GM18507 (cell line): Measurements from ENCODE around the gene BAHCC1.

ENCODE experiments used
- DNase-seq: peaks from one replicate; pipeline ENCODE4 v3.0.0; 2011; ENCODE audit warnings: low read depth; ENCODE audit not compliant: insufficient read length; ENCODE audit errors: extremely low spot score
- FAIRE-seq: peaks from 2 replicates; lab custom pipeline; 2011; peaks lifted over from hg19 to GRCh38; lab: Jason Lieb, UNC

The BAHCC1 gene

GRCh38 chr17:81452551-81452950 is 57.3 kb downstream of the BAHCC1 start:
- no peak for FAIRE-seq
- no peak for DNase-seq

GRCh38 chr17:81453076-81453475 is 57.8 kb downstream of the BAHCC1 start:
- no peak for FAIRE-seq
- no peak for DNase-seq

GRCh38 chr17:81453712-81454111 is 58.5 kb downstream of the BAHCC1 start:
- FAIRE-seq (peak; percentile 59), DNase-seq (peak; percentile 49)

GRCh38 chr17:81454473-81454872 is 59.2 kb downstream of the BAHCC1 start:
- no peak for FAIRE-seq

GRCh38 chr17:81455387-81455786 is 60.1 kb downstream of the BAHCC1 start:
- no peak for DNase-seq
- no peak for FAIRE-seq

More at GRCh38 chr17:81454473-81454872, 59.2 kb downstream of the BAHCC1 start:
- DNase-seq, result no peak

GRCh38 chr17:81456091-81456490 is 60.8 kb downstream of the BAHCC1 start:
- no peak for FAIRE-seq

GRCh38 chr17:81456798-81457197 is 61.5 kb downstream of the BAHCC1 start:
- no peak for DNase-seq
- no peak for FAIRE-seq

More at GRCh38 chr17:81456091-81456490, 60.8 kb downstream of the BAHCC1 start:
- DNase-seq, result no peak

- no peak for FAIRE-seq
- DNase-seq, result no peak
Measured at GRCh38 chr17:81457401-81457800, 62.1 kb downstream of the BAHCC1 start.

- DNase-seq, result no peak
- no peak for FAIRE-seq
Measured at GRCh38 chr17:81457917-81458555, 62.8 kb downstream of the BAHCC1 start.

- no peak for FAIRE-seq
- DNase-seq, result no peak
Measured at GRCh38 chr17:81458628-81459027, 63.4 kb downstream of the BAHCC1 start.

- DNase-seq (no peak), FAIRE-seq (no peak)
Measured at GRCh38 chr17:81459224-81459623, 64.0 kb downstream of the BAHCC1 start.

- FAIRE-seq, result no peak
Measured at GRCh38 chr17:81459864-81460263, 64.6 kb downstream of the BAHCC1 start.

GRCh38 chr17:81460856-81461460 is 65.7 kb downstream of the BAHCC1 start:
- FAIRE-seq (no peak), DNase-seq (no peak)

More at GRCh38 chr17:81459864-81460263, 64.6 kb downstream of the BAHCC1 start:
- no peak for DNase-seq

- DNase-seq, result no peak
- FAIRE-seq, result no peak
Measured at GRCh38 chr17:81461607-81462500, 66.6 kb downstream of the BAHCC1 start.

- FAIRE-seq, result no peak
- DNase-seq, result no peak
Measured at GRCh38 chr17:81462506-81463125, 67.4 kb downstream of the BAHCC1 start.

- FAIRE-seq (no peak), DNase-seq (no peak)
Measured at GRCh38 chr17:81463506-81463905, 68.2 kb downstream of the BAHCC1 start.

- FAIRE-seq, result no peak
Measured at GRCh38 chr17:81464586-81464985, 69.3 kb downstream of the BAHCC1 start.

GRCh38 chr17:81465910-81466309 is 70.7 kb downstream of the BAHCC1 start:
- no peak for DNase-seq
- FAIRE-seq, result no peak

More at GRCh38 chr17:81464586-81464985, 69.3 kb downstream of the BAHCC1 start:
- DNase-seq, result no peak

GRCh38 chr17:81466564-81467472 is 71.6 kb downstream of the BAHCC1 start:
- FAIRE-seq (no peak), DNase-seq (no peak)
